B cell (primary cell): ENCODE results near the gene TRPM2. TPM values are rescaled to one million over a fixed set of nuclear protein-coding genes. Genes with fewer than 3 reads are reported as not detected.
A peak's percentile ranks its signal among the peaks of the same experiment; 100 is the strongest.

Source experiments
- ATAC-seq: fragments of 200-7000 bp; cut with Tn5 transposase; one replicate; pipeline ENCODE4 v1.10.0; 2021; ENCODE audit warnings: low read depth, mild to moderate bottlenecking, moderate number of reproducible peaks, moderate library complexity
- CTCF ChIA-PET: fragments of 350-600 bp; sonication (Branson Sonifier 250); formaldehyde crosslinking; loops from one replicate; lab custom pipeline; 2021; ENCODE audit warnings: antibody characterized with exemption, inconsistent platforms; lab: Charles Lee
- POLR2A ChIA-PET: fragments of 350-600 bp; sonication (Branson Sonifier 250); formaldehyde crosslinking; loops from one replicate; lab custom pipeline; 2021; ENCODE audit warnings: antibody characterized with exemption; lab: Charles Lee
- DNase-seq: peaks from one replicate; pipeline ENCODE4 v3.0.0; 2013
- H2AFZ ChIP-seq: 2 replicates; pipeline ENCODE4 v1.6.1; 2012; ENCODE audit warnings: mild to moderate bottlenecking, low read depth, low read length; ENCODE audit not compliant: insufficient read depth, poor library complexity, severe bottlenecking
- H3K27ac ChIP-seq, 2 donors: 1 replicate in 1 of 2; 2 replicates in 1 of 2; pipeline ENCODE4 v1.5.1; 2012 to 2013; ENCODE audit warnings: low read length in 2 of 2, mild to moderate bottlenecking in 2 of 2, moderate library complexity in 1 of 2
- H3K27me3 ChIP-seq, 4 experiments: fragments of 200-600 bp in 1 of 4; sonication (generic) in 1 of 4; replicated peaks in 1 of 4; 1 replicate in 2 of 4; 2 replicates in 2 of 4; pipeline versions ENCODE4 v1.6.1 to v1.7.0; 2013 to 2016; ENCODE audit warnings: low read length in 3 of 4, mild to moderate bottlenecking in 2 of 4, mixed read lengths in 1 of 4, moderate library complexity in 1 of 4; ENCODE audit not compliant: insufficient read depth in 4 of 4, control insufficient read depth in 3 of 4; ENCODE audit errors: control extremely low read depth in 1 of 4
- H3K36me3 ChIP-seq, 2 experiments: replicated peaks in 1 of 2; 1 replicate in 1 of 2; 2 replicates in 1 of 2; pipeline versions ENCODE4 v1.6.1 to v1.7.1; 2013; ENCODE audit warnings: low read length in 1 of 2; ENCODE audit not compliant: insufficient read depth in 2 of 2, control insufficient read depth in 1 of 2; ENCODE audit errors: control extremely low read depth in 1 of 2, extremely low read depth in 1 of 2
- H3K4me1 ChIP-seq, 2 donors: fragments of 200-600 bp in 1 of 2; sonication (generic) in 1 of 2; 1 replicate in 1 of 2; 2 replicates in 1 of 2; pipeline versions ENCODE4 v1.5.1 to v1.6.1; 2013 to 2017; ENCODE audit warnings: low read length in 2 of 2; ENCODE audit not compliant: control insufficient read depth in 2 of 2, insufficient read depth in 2 of 2
- H3K4me2 ChIP-seq: replicated peaks from 2 replicates; pipeline ENCODE3; 2012; ENCODE audit warnings: mild to moderate bottlenecking, low read depth, low read length; ENCODE audit not compliant: poor library complexity, severe bottlenecking
- H3K4me3 ChIP-seq, 5 experiments: fragments of 200-600 bp in 1 of 5; sonication (generic) in 1 of 5; 1 replicate in 3 of 5; 2 replicates in 2 of 5; pipeline versions ENCODE4 v1.5.1 to v1.7.0; 2011 to 2016; ENCODE audit warnings: low read length in 4 of 5, mild to moderate bottlenecking in 4 of 5, low read depth in 2 of 5, control low read depth in 1 of 5, moderate library complexity in 1 of 5; ENCODE audit not compliant: insufficient read depth in 1 of 5; ENCODE audit errors: control extremely low read depth in 1 of 5, extremely low read depth in 1 of 5
- H3K79me2 ChIP-seq: fragments of 200-600 bp; sonication (generic); one replicate; pipeline ENCODE4 v1.6.0; 2016; ENCODE audit warnings: low read length; ENCODE audit not compliant: control insufficient read depth, insufficient read depth
- H3K9ac ChIP-seq: fragments of 200-600 bp; sonication (generic); 2 replicates; pipeline ENCODE4 v1.6.1; 2017; ENCODE audit warnings: mild to moderate bottlenecking, low read length, moderate library complexity
- H3K9me3 ChIP-seq, 3 donors: one replicate each; pipeline versions ENCODE4 v1.6.1 to v1.7.1; 2013; ENCODE audit warnings: low read length in 2 of 3; ENCODE audit not compliant: control insufficient read depth in 2 of 3, insufficient read depth in 1 of 3; ENCODE audit errors: control extremely low read depth in 1 of 3
- H4K20me1 ChIP-seq: 2 replicates; pipeline ENCODE4 v1.6.0; 2012; ENCODE audit warnings: mild to moderate bottlenecking, low read length; ENCODE audit not compliant: insufficient read depth, control insufficient read depth, poor library complexity, severe bottlenecking
- H3K27ac Mint-ChIP-seq: one replicate; pipeline ENCODE4 v1.8.0; 2021; ENCODE audit warnings: mixed read lengths
- H3K27me3 Mint-ChIP-seq: one replicate; pipeline ENCODE4 v1.8.0; 2021; ENCODE audit warnings: mixed read lengths
- H3K4me1 Mint-ChIP-seq: one replicate; pipeline ENCODE4 v1.8.0; 2021; ENCODE audit warnings: mixed read lengths
- H3K4me3 Mint-ChIP-seq: one replicate; pipeline ENCODE4 v1.8.0; 2021; ENCODE audit warnings: mixed read lengths
- H3K9me3 Mint-ChIP-seq: one replicate; pipeline ENCODE4 v1.8.0; 2022; ENCODE audit warnings: mixed read lengths; ENCODE audit not compliant: insufficient read depth
- CTCF ChIP-seq: fragments of 200-600 bp; IDR thresholded peaks from one replicate; pipeline ENCODE4 v1.8.0; 2022; ENCODE audit warnings: antibody characterized with exemption, mild to moderate bottlenecking
- EZH2 ChIP-seq: IDR thresholded peaks from 2 replicates; pipeline ENCODE4 v1.6.1; 2012; ENCODE audit warnings: borderline replicate concordance, low read depth, mild to moderate bottlenecking, moderate library complexity, low read length; ENCODE audit not compliant: insufficient read depth, poor library complexity, severe bottlenecking
- WGBS: methylation state at CpG from one replicate; pipeline ENCODE4 v1.1.5; 2013; ENCODE audit warnings: missing lambda C conversion rate; ENCODE audit not compliant: insufficient coverage; 5-methylcytosine and 5-hydroxymethylcytosine counted together
- intact Hi-C: fragments of 100-400 bp; cut with micrococcal nuclease; formaldehyde crosslinking; loops from one replicate; pipeline ENCODE4 v1.10.0; 2022
- polyA plus RNA-seq: library from polyadenylated mRNA; depleted of rRNA; stranded (reverse); fragments of >200 nt; gene quantifications from 2 replicates; pipeline ENCODE4 v1.2.3, GENCODE V29; 2012
- total RNA-seq, 2 donors: library from RNA; stranded (reverse); fragments of 120-200 nt in 1 of 2; gene quantifications; 1 replicate in 1 of 2; 2 replicates in 1 of 2; pipeline versions ENCODE4 v1.2.3 to v1.2.4, GENCODE V29; 2013 to 2022

The TRPM2 gene
- total and polyA plus RNA-seq, 2 donors (not counting 1 experiment from before 2014, with no cell fraction given): 1.6 to 8.4 TPM

- TF ChIP-seq CTCF: no peak
- no peak for TF ChIP-seq EZH2
- no peaks in the 10 kb centered on the region for H3K27me3 ChIP-seq
- peaks cover 0 to 14% of the 10 kb centered on the region in 2 donors for H3K4me1 ChIP-seq
- no peaks in the 10 kb centered on the region for H3K79me2 ChIP-seq
- H3K9me3 ChIP-seq: peaks cover 1 to 23% (median 14%) of the 10 kb centered on the region in 3 donors
- POLR2A ChIA-PET: no interaction called here
- Mint-ChIP-seq H3K27me3 (no peaks in the 10 kb centered on the region), H3K9me3 (peaks cover 5% of the 10 kb centered on the region), H3K4me1 (peaks cover 2% of the 10 kb centered on the region), H3K27ac (peak overlapping the region; percentile 10), H3K4me3 (no peak overlapping the region)
- peak; percentile 49 for ATAC-seq
- H4K20me1 ChIP-seq: no peaks in the 10 kb centered on the region
- no peak overlapping the region for H2AFZ ChIP-seq
- H3K4me2 ChIP-seq: no peak overlapping the region
- intact Hi-C loops: loop anchor here (2.0 kb wide), 1 partner anchor 26 kb away; the partner anchor contains the start of gene LRRC3
- WGBS: 60% methylated on average over 3 of the region's 3 CpGs
- H3K4me3 ChIP-seq: no peak overlapping the region
- CTCF ChIA-PET: no interaction called here
- no peak overlapping the region for H3K9ac ChIP-seq
- H3K36me3 ChIP-seq: no peaks in the 10 kb centered on the region
- DNase-seq: peak; percentile 72
- H3K27ac ChIP-seq: peak overlapping the region in 1 of 2 donors; percentile 33
Measured at GRCh38 chr21:44428281-44428960, 75.0 kb downstream of the TRPM2 start.

DNA sequence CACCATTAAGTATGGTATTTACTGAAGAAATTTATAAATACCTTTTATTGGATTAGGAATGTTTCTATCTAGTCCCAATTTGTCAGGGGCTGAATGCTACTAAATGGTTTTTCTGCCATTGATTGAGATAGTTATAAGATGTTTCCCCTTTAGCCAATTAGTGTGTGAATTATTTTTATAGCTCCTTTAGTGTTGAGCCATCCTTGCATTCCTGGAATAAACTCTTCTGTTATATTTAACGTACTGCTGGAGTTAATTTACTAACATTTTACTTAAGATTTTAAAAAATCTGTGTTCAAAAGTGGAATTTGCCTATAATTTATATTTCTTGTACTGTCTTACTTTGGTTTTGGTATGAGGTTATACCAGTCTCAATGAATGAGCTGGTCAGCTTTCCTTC lies 76.5 kb downstream of the TRPM2 start:
- Mint-ChIP-seq H3K27me3 (no peaks in the 10 kb centered on the region), H3K4me3 (no peak overlapping the region), H3K27ac (no peak overlapping the region), H3K4me1 (no peaks in the 10 kb centered on the region), H3K9me3 (peaks cover 5% of the 10 kb centered on the region)
- intact Hi-C loops: loop anchor here (2.0 kb wide), 1 partner anchor 25 kb away; the partner anchor contains the start of gene LRRC3
- H3K36me3 ChIP-seq: peaks cover 0 to 3% of the 10 kb centered on the region in 2 experiments
- no peak overlapping the region for H3K4me3 ChIP-seq
- H3K79me2 ChIP-seq: no peaks in the 10 kb centered on the region
- no peak for DNase-seq
- H4K20me1 ChIP-seq: no peaks in the 10 kb centered on the region
- H3K27me3 ChIP-seq: no peaks in the 10 kb centered on the region
- H3K27ac ChIP-seq: no peak overlapping the region
- no peak for TF ChIP-seq EZH2
- no peak for TF ChIP-seq CTCF
- no peak for ATAC-seq
- H3K9me3 ChIP-seq: peaks cover 1 to 23% (median 14%) of the 10 kb centered on the region in 3 donors
- WGBS: no CpG with 5 or more reads among the region's 1 CpG
- H3K4me2 ChIP-seq: no peak overlapping the region
- no peak overlapping the region for H2AFZ ChIP-seq
- H3K9ac ChIP-seq: no peak overlapping the region
- POLR2A ChIA-PET: no interaction called here
- CTCF ChIA-PET: no interaction called here
- no peaks in the 10 kb centered on the region for H3K4me1 ChIP-seq
